HuH-7.5 (cell line): ENCODE results near the gene ATP7B.

ENCODE experiments used
- DNase-seq: peaks from one replicate; pipeline ENCODE4 v3.0.0; 2011; ENCODE audit warnings: low spot score

Gene ATP7B

DNA sequence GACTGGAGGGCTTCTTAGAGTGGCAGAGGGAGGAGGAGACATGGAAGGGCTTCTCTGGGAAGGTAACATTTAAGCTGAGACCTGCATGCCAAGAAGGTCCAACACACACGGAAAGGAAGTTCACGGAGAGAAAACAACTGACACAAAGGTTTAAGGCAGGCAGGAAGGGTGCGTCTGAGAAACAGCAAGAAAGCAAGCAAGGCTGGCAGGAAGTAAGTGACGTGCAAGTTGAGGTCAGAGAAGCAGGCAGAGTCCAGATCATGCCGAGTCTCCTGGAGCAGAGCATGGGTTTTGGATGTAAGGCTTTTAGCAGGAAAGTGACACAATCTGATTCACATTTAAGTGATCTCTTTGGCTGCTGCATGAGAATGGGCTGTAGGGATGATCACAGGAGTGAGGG lies 60.5 kb downstream of the ATP7B start:
- DNase-seq = no peak

DNA sequence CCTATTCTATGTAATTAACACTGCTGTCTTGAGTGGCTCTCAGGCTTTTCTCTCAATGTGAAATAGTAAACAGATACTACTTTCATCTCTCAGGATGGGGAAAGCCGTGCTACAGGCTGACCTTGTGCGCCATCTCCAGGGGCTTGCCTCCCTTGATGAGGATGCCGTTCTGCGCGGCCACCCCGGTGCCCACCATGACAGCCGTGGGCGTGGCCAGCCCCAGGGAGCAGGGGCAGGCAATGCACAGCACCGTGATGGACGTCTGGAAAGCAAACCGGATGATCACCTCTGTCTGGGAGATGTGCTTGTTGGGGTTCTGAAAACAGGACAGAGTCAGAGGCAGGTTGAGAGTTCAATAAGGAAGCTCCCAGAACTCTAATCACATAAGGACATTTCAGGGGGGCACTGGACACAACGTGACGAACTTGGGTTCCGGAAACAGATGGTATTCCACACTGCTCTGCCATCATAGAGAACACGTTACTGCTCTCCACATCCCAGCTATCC lies 65.0 kb downstream of the ATP7B start:
- no peak for DNase-seq

DNA sequence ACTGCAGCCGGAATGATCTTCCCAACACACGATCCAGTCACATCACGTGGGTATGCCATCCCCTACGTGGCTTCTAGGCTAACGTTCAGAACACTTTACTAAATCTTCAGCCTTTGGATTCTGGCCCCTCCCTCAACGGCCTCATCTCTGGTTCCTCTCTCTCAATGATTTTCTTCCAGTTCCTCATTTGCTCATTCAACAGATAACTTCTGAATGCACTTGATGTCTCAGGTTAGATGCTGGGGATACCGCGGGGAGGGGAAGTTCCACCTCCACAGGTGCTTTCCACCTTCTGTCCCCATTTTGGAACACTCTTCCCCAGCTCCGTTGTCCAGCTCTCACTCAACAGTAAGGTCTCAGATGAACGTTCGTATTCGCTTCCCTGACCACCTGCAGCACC lies 66.1 kb downstream of the ATP7B start:
- no peak for DNase-seq

DNA sequence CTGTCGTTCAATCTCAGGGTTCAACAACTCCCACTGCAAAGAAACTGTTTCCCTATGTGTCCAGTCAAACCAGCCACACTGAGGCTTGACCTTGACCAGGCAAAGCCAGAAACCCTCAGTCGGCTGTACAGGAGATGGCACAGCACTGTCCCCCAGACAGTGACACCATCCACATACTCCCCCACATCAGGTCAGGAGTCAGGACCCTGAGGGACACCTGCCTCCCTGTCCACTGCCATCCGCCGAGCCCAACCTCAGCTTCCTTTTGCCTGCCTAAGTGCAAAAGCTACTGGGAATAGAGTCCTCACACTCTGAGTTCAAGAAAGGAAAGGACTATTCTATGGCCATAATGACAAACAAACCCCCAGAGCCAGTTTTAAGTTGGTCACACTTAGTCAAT lies 66.8 kb downstream of the ATP7B start:
- no peak for DNase-seq

DNA sequence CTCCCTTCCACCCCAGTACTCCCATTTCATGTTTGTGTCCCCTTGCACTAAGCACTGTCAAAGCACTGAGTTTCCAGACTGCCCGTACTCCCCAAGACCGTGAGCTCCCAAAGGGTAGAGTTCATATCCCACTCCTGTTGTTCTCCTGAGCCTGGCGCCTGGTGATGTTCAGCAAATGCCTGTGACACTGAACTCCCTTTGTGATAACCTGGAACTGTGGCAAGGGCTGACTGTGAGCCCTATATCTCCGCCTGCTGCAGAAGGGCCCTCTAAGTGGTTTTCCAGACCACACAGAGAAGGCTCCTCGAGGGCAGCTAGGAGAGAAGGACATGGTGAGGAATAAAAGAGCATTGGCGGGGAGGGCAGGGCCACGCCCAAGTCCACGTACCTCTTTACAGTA lies 67.5 kb downstream of the ATP7B start:
- no peak for DNase-seq

DNA sequence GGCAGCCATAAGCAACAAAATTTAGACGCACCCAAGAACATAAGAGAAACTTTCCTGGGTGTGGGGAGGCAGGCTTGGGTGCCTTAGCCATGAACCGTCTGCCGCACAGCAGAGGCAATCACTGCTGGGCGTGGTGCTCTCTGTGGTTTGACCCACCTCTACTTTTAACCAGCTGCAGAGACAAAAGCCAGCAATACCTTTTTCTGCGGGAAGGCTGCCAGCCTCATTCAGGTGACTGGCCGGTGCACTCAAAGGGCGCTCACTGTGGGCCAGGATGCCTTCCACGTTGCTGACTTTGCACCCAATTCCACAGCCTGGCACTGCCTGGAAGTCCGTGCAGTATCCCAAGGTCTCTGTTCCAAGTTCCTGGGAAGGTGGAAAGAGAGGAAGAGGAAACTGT lies 69.1 kb downstream of the ATP7B start:
- no peak for DNase-seq

DNA sequence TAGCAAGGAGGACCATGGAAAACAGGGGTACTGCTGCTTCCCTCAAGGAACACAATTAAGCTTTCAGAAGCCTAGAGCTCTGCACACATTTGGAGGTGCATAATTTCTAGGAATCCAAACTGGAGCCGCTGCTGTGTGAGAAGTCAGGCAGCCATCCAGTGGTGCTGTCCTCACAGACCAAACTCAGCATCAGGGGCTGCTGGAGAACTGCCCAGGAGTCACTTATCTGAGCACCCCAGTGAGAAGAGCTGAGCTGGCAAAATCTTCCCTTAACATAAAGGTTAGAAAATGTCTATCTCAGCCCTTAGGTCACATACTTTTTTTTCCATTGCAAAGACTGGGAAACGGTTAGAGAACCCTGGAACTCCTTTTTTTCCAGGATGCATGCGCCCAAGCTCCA lies 72.8 kb downstream of the ATP7B start:
- no peak for DNase-seq

DNA sequence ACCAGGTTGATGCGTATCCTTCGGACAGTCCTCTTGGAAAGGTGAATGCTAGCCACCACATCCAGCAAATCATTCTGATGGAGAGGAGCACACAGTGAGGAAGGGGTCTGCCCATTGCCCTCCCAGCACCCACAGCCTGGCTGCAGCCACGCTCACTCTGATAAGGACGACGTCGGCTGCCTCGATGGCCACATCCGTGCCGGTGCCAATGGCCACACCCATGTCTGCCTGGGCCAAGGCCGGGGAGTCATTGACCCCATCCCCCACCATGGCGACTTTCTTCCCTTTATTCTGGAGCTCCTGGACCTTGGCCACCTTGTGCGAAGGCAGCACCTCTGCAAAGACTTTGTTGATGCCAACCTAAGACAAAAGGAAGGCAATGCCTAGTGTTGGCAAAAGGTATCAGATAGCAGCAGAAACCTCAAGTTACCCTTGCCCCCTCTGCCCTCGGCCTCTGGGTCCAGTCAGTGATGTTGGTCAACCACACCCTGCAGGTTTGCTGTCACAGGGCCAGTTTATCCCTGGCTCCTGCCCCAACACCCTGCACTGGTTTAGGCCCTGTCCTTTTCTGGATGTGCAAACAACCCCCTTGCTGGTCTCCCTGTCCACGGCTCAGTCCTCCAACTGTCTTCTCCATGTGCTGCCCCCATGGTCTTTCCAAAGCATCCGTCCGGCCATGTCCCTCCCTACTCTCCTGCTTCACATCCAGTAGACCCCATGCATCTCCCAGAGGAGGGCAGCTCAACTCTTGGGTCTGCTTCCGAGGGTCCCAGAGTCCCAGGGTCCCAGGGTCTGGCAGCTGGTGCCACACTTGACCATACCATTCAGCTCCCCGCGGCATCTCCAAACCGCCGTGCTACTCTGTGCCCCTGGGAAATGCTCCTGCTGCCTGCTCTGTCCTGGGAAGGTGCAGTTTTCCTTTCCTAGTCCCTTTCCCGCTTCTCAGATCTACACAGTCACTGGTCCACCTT lies 73.6 kb downstream of the ATP7B start:
- no peak for DNase-seq

DNA sequence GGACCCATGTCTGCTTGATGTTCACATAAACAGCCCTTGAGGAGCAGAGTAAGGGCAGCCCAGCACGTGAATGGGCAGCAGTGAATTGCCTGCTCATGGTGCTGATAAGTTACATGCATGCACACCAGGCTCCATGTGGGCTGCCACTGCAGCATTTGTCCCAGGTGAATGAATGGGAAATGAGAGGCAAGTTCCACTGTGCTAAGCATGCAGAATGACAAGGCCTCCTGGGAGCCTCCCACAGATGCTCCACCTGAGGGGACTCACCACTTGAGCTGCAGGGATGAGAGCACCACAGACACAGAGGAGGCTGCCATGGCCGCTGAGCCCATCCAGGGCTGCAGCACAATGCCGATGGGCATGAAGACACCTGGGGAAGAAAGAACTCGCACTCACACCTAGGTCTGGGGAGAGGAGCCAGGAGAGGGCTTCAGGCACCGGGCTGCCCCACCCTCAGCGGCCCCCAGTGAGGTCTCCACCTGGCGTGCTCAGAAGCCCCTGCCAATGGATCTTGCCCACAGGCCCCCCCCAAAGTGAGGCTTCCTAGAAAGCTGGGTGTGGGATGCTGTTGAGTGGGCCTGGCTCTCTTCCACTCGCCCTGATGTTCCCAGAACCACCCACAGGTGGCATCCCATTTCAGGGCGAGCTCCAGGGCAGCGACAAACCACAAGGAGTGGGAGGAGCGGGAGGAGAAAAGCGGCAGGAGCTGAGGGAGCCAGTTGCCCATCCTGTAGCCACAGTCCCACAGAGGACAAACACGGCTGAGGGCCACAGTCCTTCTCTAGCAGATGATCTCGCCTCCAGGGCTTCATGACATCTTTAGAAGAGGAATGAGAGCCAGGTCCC lies 75.7 kb downstream of the ATP7B start:
- DNase-seq = peak; percentile 47

DNA sequence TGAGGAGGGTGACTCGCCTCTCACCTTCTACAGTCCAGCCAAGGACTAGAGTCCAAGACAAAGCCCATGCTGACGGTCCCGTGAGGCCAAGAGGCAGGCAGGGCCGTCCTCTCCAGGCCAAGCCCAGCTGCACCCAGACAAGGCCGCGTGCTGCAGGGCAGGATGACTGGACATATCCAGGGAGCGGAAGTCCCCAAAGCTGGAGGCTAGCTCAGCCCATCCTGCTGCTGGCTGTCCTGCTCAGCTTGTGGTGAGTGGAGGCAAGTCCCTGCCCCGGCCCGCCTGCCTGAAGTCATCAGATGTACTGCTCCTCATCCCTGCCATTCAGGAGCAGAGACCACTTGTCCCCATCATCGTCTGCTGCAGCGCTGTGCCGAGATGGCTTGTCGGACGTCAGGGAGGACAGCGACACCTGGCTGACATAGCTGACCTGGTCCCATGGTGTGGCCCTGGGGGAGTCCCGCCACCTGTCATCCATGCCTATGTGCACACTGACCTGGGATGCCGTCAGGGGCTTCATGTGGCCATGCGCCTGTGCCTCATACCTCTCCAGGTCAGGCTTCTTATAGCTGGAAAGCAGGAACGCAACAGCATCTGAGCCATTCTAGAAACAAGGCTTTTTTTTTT lies 76.7 kb downstream of the ATP7B start:
- DNase-seq = no peak

DNA sequence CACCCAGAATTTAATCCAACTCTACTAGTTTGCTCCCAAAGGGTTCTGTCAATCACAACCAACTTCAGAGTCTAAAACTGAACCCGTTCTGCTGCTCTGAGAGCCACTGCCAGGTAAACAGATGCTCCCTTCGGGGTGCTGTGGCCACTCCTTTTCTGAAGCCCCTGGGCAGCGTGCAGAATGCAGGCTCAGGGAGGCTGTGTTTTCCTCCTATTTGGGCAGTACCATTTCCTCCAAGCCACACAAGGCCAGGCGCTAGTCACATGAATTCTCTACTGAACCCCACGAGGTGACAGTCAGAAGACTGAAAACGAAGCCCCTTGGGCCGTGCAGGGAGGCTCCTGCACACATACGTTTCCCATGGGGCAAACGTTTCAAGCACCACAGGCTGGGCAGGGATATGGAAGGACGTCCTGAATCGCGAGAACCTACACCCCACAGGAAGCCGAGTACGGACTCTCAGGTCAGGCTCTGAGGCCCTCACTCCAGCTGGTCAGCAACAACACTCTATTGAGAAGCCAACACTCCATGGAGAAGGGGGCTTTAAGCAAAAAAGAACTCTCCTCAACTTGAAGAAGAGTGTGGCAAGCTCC lies 77.7 kb downstream of the ATP7B start:
- no peak for DNase-seq

DNA sequence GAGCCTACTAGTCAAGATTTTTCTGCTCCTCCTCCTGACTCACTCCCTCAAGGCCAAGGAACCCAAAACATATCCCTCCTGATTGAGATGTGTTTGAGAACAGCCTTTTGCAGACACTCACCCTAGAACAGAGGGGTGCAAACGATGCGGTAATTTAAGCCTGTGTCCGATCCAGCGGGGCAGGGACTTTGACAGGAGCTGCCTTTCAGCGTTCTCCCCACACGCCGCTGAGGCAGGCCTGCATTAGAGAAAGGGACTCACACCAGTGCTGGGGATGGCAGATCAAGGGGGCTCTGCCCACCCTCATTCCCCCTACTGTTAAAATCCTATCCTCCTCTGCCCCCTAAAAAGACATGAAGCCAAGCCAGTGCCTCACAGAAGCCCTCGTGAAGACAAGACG lies 79.0 kb downstream of the ATP7B start:
- no peak for DNase-seq

DNA sequence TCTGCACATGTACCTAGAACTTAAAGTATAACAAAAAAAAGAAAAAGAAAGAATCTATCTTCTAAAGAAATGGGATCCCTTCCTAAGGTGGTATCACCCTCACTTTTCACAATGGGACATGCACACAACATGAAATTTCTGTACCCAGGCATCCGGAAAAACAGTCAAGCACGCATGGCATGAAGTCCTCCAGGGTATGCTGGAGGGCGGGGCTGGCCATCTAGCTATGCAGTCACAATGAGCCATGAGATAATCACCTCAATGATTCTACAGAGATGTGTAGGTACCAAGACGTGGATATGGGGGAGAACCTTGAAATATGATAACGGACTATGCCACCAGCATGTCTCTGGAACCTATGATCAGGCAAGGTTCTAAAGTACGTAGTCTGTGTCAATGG lies 79.6 kb downstream of the ATP7B start:
- no peak for DNase-seq

DNA sequence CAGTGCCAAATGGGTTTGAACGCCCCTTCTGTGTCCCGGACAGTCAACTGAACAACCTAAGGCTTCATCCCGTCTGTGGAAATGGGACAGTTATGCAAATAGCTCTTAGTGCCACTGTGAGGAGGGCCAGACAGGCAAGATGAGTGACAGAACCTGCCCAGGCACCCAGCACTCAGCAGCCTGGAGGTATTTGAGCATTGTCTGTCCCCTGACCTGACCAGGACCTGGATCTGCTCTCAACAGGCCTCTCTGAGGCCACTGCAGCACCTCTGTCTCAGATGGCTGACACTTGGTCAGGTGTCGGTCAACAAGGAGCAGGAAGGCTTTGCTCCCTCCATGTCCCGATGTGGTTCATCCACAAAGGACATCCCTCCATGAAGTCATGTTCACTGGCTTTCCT lies 81.6 kb downstream of the ATP7B start:
- no peak for DNase-seq

DNA sequence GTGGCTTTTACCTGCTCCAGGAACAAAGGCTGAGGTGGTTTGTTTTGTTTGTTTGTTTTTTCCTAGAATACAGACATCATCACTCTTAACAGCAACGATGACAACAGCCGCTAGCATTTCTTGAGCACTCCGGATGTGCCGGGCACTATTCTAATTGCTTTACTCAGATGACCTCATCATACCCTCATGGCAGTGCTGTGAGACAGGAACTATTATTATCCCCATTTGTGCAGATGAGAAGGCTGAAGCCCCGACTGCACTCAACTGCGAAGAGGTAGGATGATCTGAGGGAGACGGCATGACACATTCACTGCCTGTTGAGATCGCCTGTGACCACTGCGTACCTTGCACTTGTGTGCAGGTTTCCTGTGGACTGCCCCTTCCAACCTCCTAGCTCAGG lies 83.0 kb downstream of the ATP7B start:
- no peak for DNase-seq

DNA sequence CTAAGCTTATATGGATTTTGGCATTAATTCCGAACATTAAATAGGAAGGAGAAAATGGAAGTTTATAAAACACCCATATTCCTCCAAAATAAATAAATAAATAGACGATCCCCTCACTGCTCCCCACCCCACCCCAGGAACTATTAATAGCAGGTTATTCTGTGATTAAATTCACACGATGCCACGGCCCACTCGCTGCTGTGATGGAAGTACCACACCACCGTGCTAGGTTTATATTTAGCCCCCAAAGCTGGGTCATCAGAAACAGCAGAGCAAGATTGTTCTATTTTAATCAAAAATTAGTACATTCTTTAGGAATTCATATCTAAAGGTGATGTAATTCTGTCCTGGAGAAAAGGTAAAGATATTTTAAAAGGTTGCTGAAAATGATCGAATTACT lies 84.1 kb downstream of the ATP7B start:
- no peak for DNase-seq

DNA sequence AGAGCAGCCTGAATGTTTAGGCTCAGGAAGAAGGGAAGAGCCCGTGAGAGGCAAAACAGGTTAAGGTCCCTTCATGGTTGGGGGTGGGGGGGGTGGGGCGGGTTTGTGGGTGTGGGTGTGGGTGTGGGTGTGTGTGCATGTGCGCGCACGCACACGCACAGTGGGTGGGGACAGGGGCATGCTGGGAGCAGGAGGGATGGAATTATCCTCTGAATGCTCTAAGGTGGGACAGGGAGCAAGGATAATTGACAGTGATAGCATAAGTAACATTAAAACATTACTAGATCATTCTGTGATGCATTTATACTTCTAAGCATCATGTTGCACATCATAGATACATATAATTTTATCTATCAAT lies 84.7 kb downstream of the ATP7B start:
- DNase-seq = no peak

DNA sequence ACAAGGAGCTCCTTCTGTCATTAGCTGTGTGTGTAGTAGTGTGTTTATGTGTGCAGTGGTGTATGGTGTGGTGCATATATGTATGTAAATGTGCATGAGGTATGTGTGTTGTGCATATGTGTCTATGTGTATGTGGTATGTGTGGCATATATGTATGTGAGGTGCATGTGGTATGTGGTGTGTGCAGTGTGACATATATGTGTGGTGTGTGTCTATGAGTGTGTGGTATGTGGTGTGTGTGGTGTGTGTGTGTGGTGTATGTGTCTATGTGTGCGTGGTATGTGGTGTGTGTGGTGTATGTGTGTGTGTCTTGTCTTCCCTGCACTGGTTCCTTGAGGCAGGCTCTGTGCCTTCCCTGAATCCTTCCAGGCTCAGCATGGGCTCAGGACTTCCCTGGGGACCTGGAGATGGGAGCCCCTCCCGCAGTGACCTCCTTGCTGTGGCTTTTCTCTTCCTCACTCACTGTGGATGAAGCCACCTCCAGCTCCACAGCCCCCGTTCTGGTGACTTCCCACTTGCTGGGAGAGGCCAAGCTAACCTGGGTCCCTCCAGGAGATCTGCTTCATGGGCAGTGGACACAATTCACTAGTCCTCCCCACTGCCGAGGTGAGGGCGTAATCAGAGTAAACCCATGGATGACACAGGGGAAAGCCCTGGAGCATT lies 85.3 kb downstream of the ATP7B start:
- DNase-seq = no peak

DNA sequence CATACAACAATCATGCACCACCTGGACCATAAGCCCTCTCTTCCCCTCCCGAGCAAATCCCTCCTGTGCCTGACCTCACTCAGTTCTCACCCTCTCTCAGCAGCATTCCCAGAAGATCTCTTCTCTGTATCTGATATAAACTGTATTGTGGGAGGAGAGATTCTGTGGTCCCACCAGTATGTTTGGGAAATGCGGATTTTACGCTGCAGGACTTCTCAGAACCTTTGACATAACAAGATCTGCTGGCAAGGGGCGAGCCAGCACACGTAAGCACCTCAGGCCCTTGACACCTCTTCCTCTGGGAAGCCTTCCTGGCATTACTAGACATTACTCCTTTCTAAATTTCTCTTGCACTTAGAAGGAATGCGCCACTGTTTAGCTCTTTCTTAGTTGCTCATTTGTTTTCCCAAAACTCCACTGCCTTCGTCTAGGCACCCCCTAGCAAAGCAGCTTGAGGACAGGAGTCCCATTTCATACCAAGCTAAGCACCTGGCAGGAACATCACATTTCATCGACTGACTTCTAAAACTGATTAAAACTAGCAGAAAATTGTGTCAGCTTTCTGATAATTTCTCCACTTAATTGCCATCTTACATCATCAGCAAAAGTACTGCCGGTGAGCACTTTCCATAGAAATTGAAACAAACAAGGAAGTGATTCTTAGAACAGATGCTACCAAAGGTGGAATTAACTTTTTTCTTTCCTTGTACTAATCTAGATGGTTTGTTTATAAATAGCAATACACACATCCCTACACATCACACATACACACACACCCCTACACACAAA lies 86.3 kb downstream of the ATP7B start:
- DNase-seq = no peak

DNA sequence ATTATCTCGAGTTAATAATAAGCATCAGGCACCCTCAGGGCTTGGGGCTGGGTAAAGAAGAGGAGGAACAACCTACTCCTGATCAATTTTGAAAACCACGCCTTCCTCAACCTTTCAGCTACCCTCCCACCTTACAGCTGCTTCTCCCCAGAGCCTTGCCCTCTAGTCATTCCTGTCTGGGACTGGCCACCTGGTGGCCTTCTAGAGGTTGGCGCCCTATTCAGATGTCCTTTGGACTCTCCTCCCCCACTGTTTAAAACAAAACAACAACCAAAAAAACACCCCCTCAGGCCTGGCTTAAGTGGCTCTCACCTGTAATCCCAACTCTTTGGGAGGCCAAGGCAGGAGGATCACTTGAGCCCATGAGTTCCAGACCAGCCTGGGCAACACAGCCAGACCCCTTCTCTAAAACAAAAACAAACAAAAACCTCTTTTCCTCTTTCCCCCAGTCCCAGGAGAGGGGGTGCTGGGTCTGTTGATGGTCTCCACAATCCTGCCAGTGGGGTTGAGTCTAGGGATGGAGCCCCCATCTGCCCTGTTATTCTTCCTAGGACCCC lies 87.2 kb downstream of the ATP7B start:
- DNase-seq = peak; percentile 48
